Measurements from ENCODE around the gene SERPINA4.

DNA sequence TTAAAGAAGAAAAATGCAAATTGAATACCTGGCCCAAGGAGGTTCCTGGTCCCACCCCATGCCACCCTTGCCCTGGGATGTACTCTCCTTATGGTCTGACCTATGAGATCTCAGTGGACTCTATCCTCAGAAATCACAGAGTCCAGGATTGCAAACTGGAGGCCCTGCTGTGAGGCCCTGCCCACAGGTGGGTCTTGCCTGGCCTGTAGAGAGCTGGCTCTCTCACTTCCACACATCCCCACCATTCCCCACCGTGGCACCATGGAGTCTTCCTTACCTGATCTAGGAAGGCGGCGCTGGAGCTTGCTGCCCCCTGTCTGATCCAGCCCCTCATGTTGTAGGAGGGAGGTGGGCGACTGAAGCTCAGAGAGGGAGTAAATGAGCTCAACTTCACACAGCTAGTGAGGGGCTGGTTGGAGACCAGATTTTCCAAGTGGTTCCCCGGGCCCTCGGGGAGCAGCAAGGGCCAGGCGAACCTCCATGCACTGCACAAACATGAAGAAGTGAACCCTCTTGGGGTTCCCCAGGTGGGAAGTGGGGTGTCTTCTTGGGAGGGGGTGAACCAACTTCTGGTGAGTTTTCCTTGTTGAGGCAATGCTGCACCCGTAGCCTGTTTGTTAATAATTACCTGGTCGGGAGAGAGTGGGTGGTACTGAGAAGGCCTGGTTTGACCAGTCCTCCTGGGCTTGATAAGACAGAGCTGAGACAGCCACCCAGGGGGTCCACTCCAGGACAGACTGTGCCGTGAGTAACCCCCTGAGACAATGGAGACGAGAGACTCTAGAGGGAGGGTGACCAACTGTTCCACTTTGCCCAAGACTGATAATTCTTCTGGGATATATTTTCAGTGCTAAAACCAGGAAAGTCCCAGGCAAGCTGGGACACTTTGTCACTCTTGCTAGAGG is at the start of gene SERPINA4:
- TF ChIP-seq GABPA (IDR thresholded peaks at IDR 0.05; ENCODE audit: low read depth, low read length) = no peak
- no peak for TF ChIP-seq GABPA (CRISPR knock-in tag; IDR thresholded peaks at IDR 0.05; ENCODE audit: low read depth)
- no peak for TF ChIP-seq AGO2 (optimal IDR thresholded peaks at IDR 0.05; ENCODE audit: low read depth, low read length)
- TF ChIP-seq POLR2A (IDR thresholded peaks at IDR 0.05; ENCODE audit: insufficient read depth in 1 of 2, low read depth in 2 of 2, low read length in 2 of 2) = peak in 1 of 2 experiments; percentile 75; a peak in 2 of 4 replicates
- no peak for TF ChIP-seq EP300 (IDR thresholded peaks at IDR 0.05; ENCODE audit: low read depth in 2 of 2, low read length in 2 of 2)
- TF ChIP-seq EP300 (CRISPR knock-in tag; IDR thresholded peaks at IDR 0.05; ENCODE audit: borderline replicate concordance) = no peak
- TF ChIP-seq ZSCAN21 (CRISPR knock-in tag; IDR thresholded peaks at IDR 0.05; ENCODE audit: borderline replicate concordance) = no peak
- TF ChIP-seq EZH2 (conservative IDR thresholded peaks at IDR 0.05; ENCODE audit: low read depth, low read length) = no peak
- TF ChIP-seq, protein P1, sequence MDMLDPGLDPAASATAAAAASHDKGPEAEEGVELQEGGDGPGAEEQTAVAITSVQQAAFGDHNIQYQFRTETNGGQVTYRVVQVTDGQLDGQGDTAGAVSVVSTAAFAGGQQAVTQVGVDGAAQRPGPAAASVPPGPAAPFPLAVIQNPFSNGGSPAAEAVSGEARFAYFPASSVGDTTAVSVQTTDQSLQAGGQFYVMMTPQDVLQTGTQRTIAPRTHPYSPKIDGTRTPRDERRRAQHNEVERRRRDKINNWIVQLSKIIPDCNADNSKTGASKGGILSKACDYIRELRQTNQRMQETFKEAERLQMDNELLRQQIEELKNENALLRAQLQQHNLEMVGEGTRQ (IDR thresholded peaks at IDR 0.05; ENCODE audit: low read depth, low read length) = no peak
- TF ChIP-seq, protein P1 (CRISPR knock-in tag; IDR thresholded peaks at IDR 0.05; ENCODE audit: borderline replicate concordance) = no peak

Data from HepG2 (cell line).